ENCODE data around the gene IPO8. TPM values are rescaled to one million over a fixed set of nuclear protein-coding genes. Genes with fewer than 3 reads are reported as not detected.

Gene IPO8
- total RNA-seq, 2 experiments from 2014 or later, result 40.8 to 50.5 TPM

Other genes with a start within 250 kb of the IPO8 start
- gene CAPRIN2, start 59.1 kb upstream of the IPO8 start, total RNA-seq, result 10 to 100 TPM; 10.0 to 16.2 TPM
- not detected for gene TSPAN11, start 230.9 kb upstream of the IPO8 start, total RNA-seq

Data from activated CD8-positive, alpha-beta memory T cell treated with anti-CD3 and anti-CD28 coated beads, Interleukin-2, amount 10 ng/mL, durations not matched to agents 7 days and 5 days (primary cell).